B cell (primary cell): ENCODE data around the gene GNAT3.

Experiments
- EZH2 ChIP-seq: IDR thresholded peaks from 2 replicates; pipeline ENCODE4 v1.6.1; 2012; ENCODE audit warnings: borderline replicate concordance, low read depth, mild to moderate bottlenecking, moderate library complexity, low read length; ENCODE audit not compliant: insufficient read depth, poor library complexity, severe bottlenecking
- TF ChIP-seq, protein P1 (sequence below): fragments of 200-600 bp; IDR thresholded peaks from one replicate; pipeline ENCODE4 v1.8.0; 2022; ENCODE audit warnings: antibody characterized with exemption, mild to moderate bottlenecking

GRCh38 chr7:80528689-80529088 lies 16.8 kb upstream of the GNAT3 start:
- TF ChIP-seq, protein P1, sequence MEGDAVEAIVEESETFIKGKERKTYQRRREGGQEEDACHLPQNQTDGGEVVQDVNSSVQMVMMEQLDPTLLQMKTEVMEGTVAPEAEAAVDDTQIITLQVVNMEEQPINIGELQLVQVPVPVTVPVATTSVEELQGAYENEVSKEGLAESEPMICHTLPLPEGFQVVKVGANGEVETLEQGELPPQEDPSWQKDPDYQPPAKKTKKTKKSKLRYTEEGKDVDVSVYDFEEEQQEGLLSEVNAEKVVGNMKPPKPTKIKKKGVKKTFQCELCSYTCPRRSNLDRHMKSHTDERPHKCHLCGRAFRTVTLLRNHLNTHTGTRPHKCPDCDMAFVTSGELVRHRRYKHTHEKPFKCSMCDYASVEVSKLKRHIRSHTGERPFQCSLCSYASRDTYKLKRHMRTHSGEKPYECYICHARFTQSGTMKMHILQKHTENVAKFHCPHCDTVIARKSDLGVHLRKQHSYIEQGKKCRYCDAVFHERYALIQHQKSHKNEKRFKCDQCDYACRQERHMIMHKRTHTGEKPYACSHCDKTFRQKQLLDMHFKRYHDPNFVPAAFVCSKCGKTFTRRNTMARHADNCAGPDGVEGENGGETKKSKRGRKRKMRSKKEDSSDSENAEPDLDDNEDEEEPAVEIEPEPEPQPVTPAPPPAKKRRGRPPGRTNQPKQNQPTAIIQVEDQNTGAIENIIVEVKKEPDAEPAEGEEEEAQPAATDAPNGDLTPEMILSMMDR, result no peak
- no peak for TF ChIP-seq EZH2
